Left renal pelvis (tissue), 4 donors: Measurements from ENCODE around the gene FAM131A. TPM values are rescaled to one million over a fixed set of nuclear protein-coding genes. Genes with fewer than 3 reads are reported as not detected.

Experiments used
- DNase-seq, 4 donors: peaks; one replicate each; pipeline ENCODE4 v3.0.0-alpha.2; 2013; ENCODE audit warnings: low read depth in 4 of 4, low spot score in 3 of 4
- polyA plus RNA-seq, 4 donors: library from polyadenylated mRNA; unstranded; fragments of 120-200 nt; gene quantifications; one replicate each; pipeline ENCODE4 v1.2.1, GENCODE V29; 2013; ENCODE audit not compliant: insufficient read length in 4 of 4

The FAM131A gene
- polyA plus RNA-seq, 4 donors = 9.7 to 13.4 (median 12.2) TPM

DNA sequence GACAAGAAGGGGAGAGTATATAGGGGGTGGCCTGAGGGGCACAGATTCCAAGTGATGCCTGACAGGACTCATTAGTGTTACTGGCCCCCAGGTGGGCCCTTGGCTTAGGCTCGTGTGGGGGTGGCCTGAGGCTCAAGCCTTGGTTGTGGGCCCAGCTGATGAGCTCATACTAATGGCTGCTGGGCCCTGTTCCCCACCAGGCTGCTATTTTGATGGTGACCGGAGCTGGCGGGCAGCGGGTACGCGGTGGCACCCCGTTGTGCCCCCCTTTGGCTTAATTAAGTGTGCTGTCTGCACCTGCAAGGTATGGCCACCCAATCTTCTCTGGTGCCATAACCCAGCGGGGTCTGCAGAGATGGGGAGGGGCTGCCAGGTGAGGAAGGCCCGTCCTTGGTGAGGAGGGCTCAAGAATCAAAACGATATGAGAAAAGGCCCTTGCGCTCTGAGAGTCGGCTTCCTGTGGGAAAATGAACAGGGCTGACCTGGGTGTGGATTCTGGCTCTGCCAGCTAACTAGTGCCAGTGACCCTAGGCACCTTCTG is 49.8 kb downstream of the FAM131A start:
- DNase-seq = no peak

DNA sequence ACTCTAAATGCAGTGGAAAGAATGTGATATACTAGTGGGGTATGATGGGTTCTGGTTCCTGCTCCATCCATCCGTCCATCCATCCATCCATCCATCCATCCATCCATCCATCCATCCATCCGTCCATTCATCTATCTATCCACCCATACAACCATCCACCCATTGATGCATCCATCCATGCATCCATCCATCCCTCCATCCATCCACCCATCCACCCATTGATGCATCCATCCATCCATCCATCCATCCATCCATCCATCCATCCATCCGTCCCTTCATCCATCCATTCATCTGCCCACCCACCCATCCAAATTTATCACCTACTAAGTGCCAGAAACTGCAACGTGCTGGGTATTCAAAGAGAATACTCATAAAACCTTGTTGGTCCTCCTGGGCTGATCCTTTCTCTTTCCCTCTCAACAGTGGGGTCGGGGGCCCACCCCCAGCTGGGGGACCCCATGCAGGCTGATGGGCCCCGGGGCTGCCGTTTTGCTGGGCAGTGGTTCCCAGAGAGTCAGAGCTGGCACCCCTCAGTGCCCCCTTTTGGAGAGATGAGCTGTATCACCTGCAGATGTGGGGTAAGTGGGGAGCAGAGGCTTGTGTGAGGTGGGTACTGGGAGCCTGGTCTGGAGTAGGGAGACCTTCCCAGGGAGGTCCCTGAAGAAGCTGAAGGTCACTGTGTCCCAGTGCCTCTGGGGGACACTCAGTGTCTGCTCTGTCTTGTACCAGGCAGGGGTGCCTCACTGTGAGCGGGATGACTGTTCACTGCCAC is 51.0 kb downstream of the FAM131A start:
- DNase-seq = no peak

DNA sequence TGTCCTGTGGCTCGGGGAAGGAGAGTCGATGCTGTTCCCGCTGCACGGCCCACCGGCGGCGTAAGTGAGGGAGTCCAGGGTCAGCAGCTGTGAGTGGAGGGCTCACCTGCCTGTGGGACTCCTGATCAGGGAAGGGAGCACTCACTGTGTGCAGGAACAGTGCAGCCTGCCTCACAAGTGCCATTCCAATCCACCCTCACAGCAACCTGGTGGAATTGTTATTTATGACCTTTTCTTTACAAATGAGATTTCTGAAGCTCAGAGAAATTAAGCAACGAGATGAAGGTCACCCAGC is 51.5 kb downstream of the FAM131A start:
- DNase-seq = no peak

DNA sequence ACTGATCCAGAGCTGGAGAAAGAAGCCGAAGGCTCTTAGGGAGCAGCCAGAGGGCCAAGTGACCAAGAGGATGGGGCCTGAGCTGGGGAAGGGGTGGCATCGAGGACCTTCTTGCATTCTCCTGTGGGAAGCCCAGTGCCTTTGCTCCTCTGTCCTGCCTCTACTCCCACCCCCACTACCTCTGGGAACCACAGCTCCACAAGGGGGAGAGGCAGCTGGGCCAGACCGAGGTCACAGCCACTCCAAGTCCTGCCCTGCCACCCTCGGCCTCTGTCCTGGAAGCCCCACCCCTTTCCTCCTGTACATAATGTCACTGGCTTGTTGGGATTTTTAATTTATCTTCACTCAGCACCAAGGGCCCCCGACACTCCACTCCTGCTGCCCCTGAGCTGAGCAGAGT is 52.0 kb downstream of the FAM131A start:
- no peak for DNase-seq

DNA sequence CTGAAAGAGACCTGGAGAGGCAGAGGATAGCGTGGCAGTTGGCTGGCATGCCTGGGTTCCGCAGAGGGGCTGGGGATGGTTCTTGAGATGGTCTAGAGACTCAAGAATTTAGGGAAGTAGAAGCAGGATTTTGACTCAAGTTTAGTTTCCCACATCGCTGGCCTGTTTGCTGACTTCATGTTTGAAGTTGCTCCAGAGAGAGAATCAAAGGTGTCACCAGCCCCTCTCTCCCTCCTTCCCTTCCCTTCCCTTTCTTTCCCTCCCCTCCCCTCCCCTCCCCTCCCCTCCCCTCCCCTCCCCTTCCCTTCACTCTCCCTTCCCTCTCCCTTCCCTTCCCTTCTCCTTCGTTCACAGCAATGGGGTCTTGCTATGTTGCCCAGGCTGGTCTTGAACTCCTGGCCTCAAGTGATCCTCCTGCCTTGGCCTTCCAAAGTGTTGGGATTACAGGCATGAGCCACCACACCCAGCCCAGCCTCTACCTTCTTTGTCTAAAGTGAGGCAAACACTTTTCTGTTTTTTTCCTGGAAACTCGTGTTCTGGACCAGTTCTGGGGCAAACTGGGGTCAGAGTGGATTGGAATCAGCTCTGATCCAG is 52.6 kb downstream of the FAM131A start:
- no peak for DNase-seq

DNA sequence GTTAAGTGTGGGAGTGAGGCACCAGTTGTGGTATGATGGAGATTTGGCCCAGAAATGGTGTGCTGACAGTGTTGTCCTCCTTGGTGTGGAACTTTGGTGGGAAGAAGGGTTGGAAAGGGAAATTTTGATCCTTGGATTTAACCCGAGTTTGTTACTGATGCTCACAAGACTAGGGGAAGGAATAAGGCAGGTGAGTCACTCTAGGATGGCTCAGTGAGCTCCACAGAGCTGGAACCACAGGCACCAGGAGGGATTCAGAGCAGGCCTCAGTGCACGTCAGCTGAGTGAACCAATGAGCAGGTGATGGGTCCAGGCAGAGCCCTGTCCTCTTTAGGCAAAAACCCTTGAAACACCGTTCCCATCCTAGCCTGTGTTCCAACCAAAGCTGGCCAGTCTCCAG is 53.9 kb downstream of the FAM131A start:
- no peak for DNase-seq

DNA sequence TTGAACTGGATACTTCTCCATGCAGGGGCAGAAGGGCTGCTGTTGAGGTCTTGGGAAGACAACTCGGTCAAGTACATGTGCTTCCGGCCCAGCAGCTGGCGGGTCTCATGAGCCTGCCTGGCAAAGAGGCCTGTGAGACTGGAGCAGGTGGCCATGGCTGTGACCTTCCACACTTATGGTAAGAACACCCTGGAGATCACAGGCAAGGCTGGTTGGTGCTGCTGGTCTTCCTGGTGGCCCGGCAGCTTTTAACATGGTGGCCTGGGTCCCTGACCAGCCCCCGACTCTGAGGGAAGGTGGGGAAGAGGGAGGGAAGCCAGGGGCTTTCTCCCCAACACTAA is 57.9 kb downstream of the FAM131A start:
- no peak for DNase-seq

Other genes starting within 250 kb of the FAM131A start
- gene HTR3E, start 240.5 kb upstream of the FAM131A start, polyA plus RNA-seq = under 1 TPM in 1 of 4 donors, not detected in 3; 0.11 TPM
- 10 to 100 TPM; 36.0 to 57.9 (median 48.4) TPM for gene EIF2B5, start 202.2 kb upstream of the FAM131A start, polyA plus RNA-seq
- gene DVL3, start 182.2 kb upstream of the FAM131A start, polyA plus RNA-seq = 10 to 100 TPM; 61.4 to 91.9 (median 81.3) TPM
- 100 to 1,000 TPM; 262 to 377 (median 336) TPM for gene AP2M1, start 162.7 kb upstream of the FAM131A start, polyA plus RNA-seq
- gene ABCF3, start 151.4 kb upstream of the FAM131A start, polyA plus RNA-seq = 10 to 100 TPM; 48.8 to 77.4 (median 59.0) TPM
- gene VWA5B2, start 108.0 kb upstream of the FAM131A start, polyA plus RNA-seq = 1 to 10 TPM in 3 of 4 donors, under 1 TPM in 1; 0.29 to 2.3 (median 1.6) TPM
- 10 to 100 TPM; 23.6 to 39.8 (median 32.5) TPM for gene ALG3, start 88.6 kb upstream of the FAM131A start, polyA plus RNA-seq
- 1 to 10 TPM; 1.9 to 3.4 (median 2.5) TPM for gene EEF1AKMT4, start 87.9 kb upstream of the FAM131A start, polyA plus RNA-seq
- under 1 TPM; 0.14 to 0.48 (median 0.20) TPM for gene CAMK2N2, start 76.0 kb upstream of the FAM131A start, polyA plus RNA-seq
- not detected for gene ECE2, start 61.6 kb upstream of the FAM131A start, polyA plus RNA-seq
- gene PSMD2, start 38.4 kb upstream of the FAM131A start, polyA plus RNA-seq = 100 to 1,000 TPM; 159 to 216 (median 201) TPM
- gene EIF4G1, start 23.0 kb upstream of the FAM131A start, polyA plus RNA-seq = 100 to 1,000 TPM; 142 to 203 (median 171) TPM
- gene CLCN2, start 24.0 kb downstream of the FAM131A start, polyA plus RNA-seq = 10 to 100 TPM in 2 of 4 donors, 1 to 10 TPM in 2; 7.9 to 15.4 (median 9.6) TPM
- 100 to 1,000 TPM in 2 of 4 donors, 10 to 100 TPM in 2; 57.9 to 114 (median 92.8) TPM for gene POLR2H, start 24.1 kb downstream of the FAM131A start, polyA plus RNA-seq
- gene THPO, start 40.6 kb downstream of the FAM131A start, polyA plus RNA-seq = 1 to 10 TPM; 1.6 to 2.5 (median 2.1) TPM
- 10 to 100 TPM; 12.4 to 17.2 (median 14.5) TPM for gene CHRD, start 42.5 kb downstream of the FAM131A start, polyA plus RNA-seq
- 10 to 100 TPM; 24.2 to 40.6 (median 32.7) TPM for gene EPHB3, start 224.2 kb downstream of the FAM131A start, polyA plus RNA-seq